Measurements from ENCODE around the gene GLRA1.
"Not testable (repeated sequence)": the region's sequence is repeated elsewhere in the genome, so short reads cannot be mapped to it uniquely, and the experiment has no call there.

The GLRA1 gene

GRCh38 chr5:151811593-151812321, 112.9 kb downstream of the GLRA1 start:
- no peak for FAIRE-seq

- no peak for FAIRE-seq
Observed at GRCh38 chr5:151810897-151811296, 113.8 kb downstream of the GLRA1 start.

- FAIRE-seq = no peak
Observed at GRCh38 chr5:151810449-151810848, 114.2 kb downstream of the GLRA1 start.

- FAIRE-seq = no peak
Observed at GRCh38 chr5:151808451-151809169, 116.0 kb downstream of the GLRA1 start.

GRCh38 chr5:151805414-151806223, 119.0 kb downstream of the GLRA1 start:
- FAIRE-seq = no peak

- no peak for FAIRE-seq
Observed at GRCh38 chr5:151800532-151800931, 124.1 kb downstream of the GLRA1 start.

GRCh38 chr5:151799407-151799806, 125.2 kb downstream of the GLRA1 start:
- no peak for FAIRE-seq

GRCh38 chr5:151798674-151799073, 126.0 kb downstream of the GLRA1 start:
- no peak for FAIRE-seq

- FAIRE-seq = no peak
Observed at GRCh38 chr5:151795426-151795825, 129.2 kb downstream of the GLRA1 start.

GRCh38 chr5:151793358-151793757, 131.3 kb downstream of the GLRA1 start:
- no peak for FAIRE-seq

- FAIRE-seq = no peak
Observed at GRCh38 chr5:151787817-151788216, 136.8 kb downstream of the GLRA1 start.

GRCh38 chr5:151786468-151786867, 138.2 kb downstream of the GLRA1 start:
- FAIRE-seq = no peak

- FAIRE-seq = no peak
Observed at GRCh38 chr5:151784141-151784540, 140.5 kb downstream of the GLRA1 start.

- FAIRE-seq = not testable (repeated sequence)
Observed at GRCh38 chr5:151783664-151784063, 141.0 kb downstream of the GLRA1 start.

GRCh38 chr5:151781201-151781600, 143.4 kb downstream of the GLRA1 start:
- FAIRE-seq = no peak

GRCh38 chr5:151780348-151780747, 144.3 kb downstream of the GLRA1 start:
- no peak for FAIRE-seq

GRCh38 chr5:151779531-151780125, 145.0 kb downstream of the GLRA1 start:
- no peak for FAIRE-seq

- FAIRE-seq = no peak
Observed at GRCh38 chr5:151775025-151775606, 149.5 kb downstream of the GLRA1 start.

- FAIRE-seq = no peak
Observed at GRCh38 chr5:151773951-151774350, 150.7 kb downstream of the GLRA1 start.

- FAIRE-seq = no peak
Observed at GRCh38 chr5:151772846-151773561, 151.6 kb downstream of the GLRA1 start.

Data from TTC549 (cell line).